Measurements from ENCODE around the gene TRIM71.

TRIM71 gene

GRCh38 chr3:32820430-32820829 lies 2.6 kb downstream of the TRIM71 start:
- H3K9ac ChIP-seq (ENCODE audit: low read depth, low read length, poor library complexity, severe bottlenecking), result peak overlapping the region; percentile 76
- H3K4me1 ChIP-seq (ENCODE audit: insufficient read depth, low read length, poor library complexity, severe bottlenecking), result peaks cover 59% of the 10 kb centered on the region
- H3K9me3 ChIP-seq (ENCODE audit: insufficient read depth, low read depth, low read length), result no peaks in the 10 kb centered on the region
- no peaks in the 10 kb centered on the region for H3K36me3 ChIP-seq (ENCODE audit: insufficient read depth, low read length)
- H3K4me3 ChIP-seq (ENCODE audit: low read length, poor library complexity, severe bottlenecking), result peak overlapping the region; percentile 77
- no peaks in the 10 kb centered on the region for H3K9me2 ChIP-seq (replicated peaks; ENCODE audit: low read depth, low read length)
- peaks cover 1% of the 10 kb centered on the region; the same call in 1 of the 2 replicates for H3F3A ChIP-seq (ENCODE audit: low read depth)
- H3K79me2 ChIP-seq (ENCODE audit: insufficient read depth, low read length), result peaks cover 89% of the 10 kb centered on the region
- no peak for TF ChIP-seq EZH2phosphoT487 (IDR thresholded peaks at IDR 0.05; ENCODE audit: borderline replicate concordance)
- TF ChIP-seq CTCF (conservative IDR thresholded peaks at IDR 0.05; ENCODE audit: low read length), result peak; percentile 49
- H3K27me3 ChIP-seq (ENCODE audit: insufficient read depth, low read length, poor library complexity, severe bottlenecking), result no peaks in the 10 kb centered on the region
- no peak overlapping the region for H2AFZ ChIP-seq (ENCODE audit: low read length)
- peak overlapping the region; percentile 98 for H3K4me2 ChIP-seq (ENCODE audit: low read depth, low read length, poor library complexity, severe bottlenecking)
- peaks cover 44% of the 10 kb centered on the region for H4K20me1 ChIP-seq (ENCODE audit: insufficient read depth, low read length, poor library complexity, severe bottlenecking)

- Histone ChIP-seq H3K9me2 (replicated peaks; ENCODE audit: low read depth, low read length) (no peaks in the 10 kb centered on the region), H2AFZ (ENCODE audit: low read length) (no peak overlapping the region), H3K4me2 (ENCODE audit: low read depth, low read length, poor library complexity, severe bottlenecking) (peak overlapping the region; percentile 98), H3K9ac (ENCODE audit: low read depth, low read length, poor library complexity, severe bottlenecking) (peak overlapping the region; percentile 76), H3K4me1 (ENCODE audit: insufficient read depth, low read length, poor library complexity, severe bottlenecking) (peaks cover 56% of the 10 kb centered on the region), H3K79me2 (ENCODE audit: insufficient read depth, low read length) (peaks cover 96% of the 10 kb centered on the region), H3F3A (ENCODE audit: low read depth) (no peaks in the 10 kb centered on the region), H4K20me1 (ENCODE audit: insufficient read depth, low read length, poor library complexity, severe bottlenecking) (peaks cover 44% of the 10 kb centered on the region), H3K4me3 (ENCODE audit: low read length, poor library complexity, severe bottlenecking) (peak overlapping the region; percentile 77), H3K36me3 (ENCODE audit: insufficient read depth, low read length) (no peaks in the 10 kb centered on the region), H3K27me3 (ENCODE audit: insufficient read depth, low read length, poor library complexity, severe bottlenecking) (no peaks in the 10 kb centered on the region), H3K9me3 (ENCODE audit: insufficient read depth, low read depth, low read length) (no peaks in the 10 kb centered on the region)
- TF ChIP-seq CTCF (conservative IDR thresholded peaks at IDR 0.05; ENCODE audit: low read length), result no peak
- TF ChIP-seq EZH2phosphoT487 (IDR thresholded peaks at IDR 0.05; ENCODE audit: borderline replicate concordance), result no peak
Observed at GRCh38 chr3:32820971-32821685, 3.3 kb downstream of the TRIM71 start.

GRCh38 chr3:32821686-32822296 lies 4.0 kb downstream of the TRIM71 start:
- H3K9me3 ChIP-seq (ENCODE audit: insufficient read depth, low read depth, low read length), result no peaks in the 10 kb centered on the region
- H3K9ac ChIP-seq (ENCODE audit: low read depth, low read length, poor library complexity, severe bottlenecking), result peak overlapping the region; percentile 58
- H3K4me1 ChIP-seq (ENCODE audit: insufficient read depth, low read length, poor library complexity, severe bottlenecking), result peaks cover 55% of the 10 kb centered on the region
- no peaks in the 10 kb centered on the region for H3F3A ChIP-seq (ENCODE audit: low read depth)
- H2AFZ ChIP-seq (ENCODE audit: low read length), result no peak overlapping the region
- peak overlapping the region; percentile 98 for H3K4me2 ChIP-seq (ENCODE audit: low read depth, low read length, poor library complexity, severe bottlenecking)
- no peaks in the 10 kb centered on the region for H3K36me3 ChIP-seq (ENCODE audit: insufficient read depth, low read length)
- peaks cover 44% of the 10 kb centered on the region for H4K20me1 ChIP-seq (ENCODE audit: insufficient read depth, low read length, poor library complexity, severe bottlenecking)
- peak overlapping the region; percentile 77 for H3K4me3 ChIP-seq (ENCODE audit: low read length, poor library complexity, severe bottlenecking)
- TF ChIP-seq EZH2phosphoT487 (IDR thresholded peaks at IDR 0.05; ENCODE audit: borderline replicate concordance) (no peak), CTCF (conservative IDR thresholded peaks at IDR 0.05; ENCODE audit: low read length) (no peak)
- no peaks in the 10 kb centered on the region for H3K9me2 ChIP-seq (replicated peaks; ENCODE audit: low read depth, low read length)
- H3K79me2 ChIP-seq (ENCODE audit: insufficient read depth, low read length), result peaks cover 100% of the 10 kb centered on the region
- no peaks in the 10 kb centered on the region for H3K27me3 ChIP-seq (ENCODE audit: insufficient read depth, low read length, poor library complexity, severe bottlenecking)
